Activated B cell treated with CpG ODN at 0.5 μM for 24 hours (primary cell): Measurements from ENCODE around the gene EPS15. TPM values are rescaled to one million over a fixed set of nuclear protein-coding genes. Genes with fewer than 3 reads are reported as not detected.

Source experiments
- ATAC-seq: fragments of 200-7000 bp; cut with Tn5 transposase; one replicate; pipeline ENCODE4 v1.10.0; 2021; ENCODE audit warnings: low read depth, mild to moderate bottlenecking, moderate library complexity
- CTCF ChIA-PET: fragments of 350-600 bp; sonication (Branson Sonifier 250); formaldehyde crosslinking; loops from one replicate; lab custom pipeline; 2021; ENCODE audit warnings: antibody characterized with exemption; lab: Charles Lee
- POLR2A ChIA-PET: fragments of 350-600 bp; sonication (Branson Sonifier 250); formaldehyde crosslinking; loops from one replicate; lab custom pipeline; 2021; ENCODE audit warnings: antibody characterized with exemption; lab: Charles Lee
- DNase-seq: peaks from one replicate; pipeline ENCODE4 v3.0.0; 2022
- H3K27ac Mint-ChIP-seq: one replicate; pipeline ENCODE4 v1.8.0; 2020; ENCODE audit warnings: mixed read lengths
- H3K27me3 Mint-ChIP-seq: one replicate; pipeline ENCODE4 v1.8.0; 2021; ENCODE audit warnings: mixed read lengths
- H3K36me3 Mint-ChIP-seq: one replicate; pipeline ENCODE4 v1.8.0; 2021; ENCODE audit warnings: low read depth, mixed read lengths
- H3K4me1 Mint-ChIP-seq: one replicate; pipeline ENCODE4 v1.8.0; 2021; ENCODE audit warnings: mixed read lengths
- H3K4me3 Mint-ChIP-seq: one replicate; pipeline ENCODE4 v1.8.0; 2020; ENCODE audit warnings: mild to moderate bottlenecking, mixed read lengths
- H3K9me3 Mint-ChIP-seq: one replicate; pipeline ENCODE4 v1.8.0; 2020; ENCODE audit warnings: mixed read lengths
- intact Hi-C: fragments of 100-400 bp; cut with micrococcal nuclease; formaldehyde crosslinking; loops from one replicate; pipeline ENCODE4 v1.15.1; 2024
- total RNA-seq: library from RNA; stranded (reverse); gene quantifications from 2 replicates; pipeline ENCODE4 v1.2.3, GENCODE V29; 2022
- TF ChIP-seq, protein P1 (sequence below): fragments of 200-600 bp; IDR thresholded peaks from one replicate; pipeline ENCODE4 v1.8.0; 2022; ENCODE audit warnings: antibody characterized with exemption, mild to moderate bottlenecking

Gene EPS15
- total RNA-seq, 1 donor from 2014 or later = 150 TPM

DNA sequence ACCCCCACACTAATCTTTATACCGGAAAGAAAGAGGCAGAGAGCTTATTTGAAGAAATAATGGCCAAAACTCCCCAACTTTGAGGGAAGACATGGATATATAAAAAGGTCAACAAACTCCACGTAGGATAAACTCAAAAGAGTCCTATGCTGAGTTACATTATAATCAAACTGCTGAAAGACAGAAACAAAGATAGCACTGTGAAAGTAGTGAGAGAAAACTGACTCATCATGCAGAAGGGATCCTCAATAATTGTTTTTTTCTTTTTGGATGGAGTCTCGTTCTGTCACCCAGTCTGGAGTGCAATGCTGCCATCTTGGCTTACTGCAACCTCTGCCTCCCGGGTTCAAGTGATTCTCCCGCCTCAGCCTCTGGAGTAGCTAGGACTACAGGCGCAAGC is 140.2 kb downstream of the EPS15 start:
- Mint-ChIP-seq H3K27me3 (no peaks in the 10 kb centered on the region), H3K27ac (no peak overlapping the region), H3K36me3 (peaks cover 79% of the 10 kb centered on the region), H3K9me3 (peaks cover 6% of the 10 kb centered on the region), H3K4me1 (no peaks in the 10 kb centered on the region), H3K4me3 (no peak overlapping the region)
- DNase-seq = no peak
- intact Hi-C loops = no loop called here
- CTCF ChIA-PET = no interaction called here
- POLR2A ChIA-PET = no interaction called here
- no peak for ATAC-seq
- TF ChIP-seq, protein P1, sequence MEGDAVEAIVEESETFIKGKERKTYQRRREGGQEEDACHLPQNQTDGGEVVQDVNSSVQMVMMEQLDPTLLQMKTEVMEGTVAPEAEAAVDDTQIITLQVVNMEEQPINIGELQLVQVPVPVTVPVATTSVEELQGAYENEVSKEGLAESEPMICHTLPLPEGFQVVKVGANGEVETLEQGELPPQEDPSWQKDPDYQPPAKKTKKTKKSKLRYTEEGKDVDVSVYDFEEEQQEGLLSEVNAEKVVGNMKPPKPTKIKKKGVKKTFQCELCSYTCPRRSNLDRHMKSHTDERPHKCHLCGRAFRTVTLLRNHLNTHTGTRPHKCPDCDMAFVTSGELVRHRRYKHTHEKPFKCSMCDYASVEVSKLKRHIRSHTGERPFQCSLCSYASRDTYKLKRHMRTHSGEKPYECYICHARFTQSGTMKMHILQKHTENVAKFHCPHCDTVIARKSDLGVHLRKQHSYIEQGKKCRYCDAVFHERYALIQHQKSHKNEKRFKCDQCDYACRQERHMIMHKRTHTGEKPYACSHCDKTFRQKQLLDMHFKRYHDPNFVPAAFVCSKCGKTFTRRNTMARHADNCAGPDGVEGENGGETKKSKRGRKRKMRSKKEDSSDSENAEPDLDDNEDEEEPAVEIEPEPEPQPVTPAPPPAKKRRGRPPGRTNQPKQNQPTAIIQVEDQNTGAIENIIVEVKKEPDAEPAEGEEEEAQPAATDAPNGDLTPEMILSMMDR = no peak

DNA sequence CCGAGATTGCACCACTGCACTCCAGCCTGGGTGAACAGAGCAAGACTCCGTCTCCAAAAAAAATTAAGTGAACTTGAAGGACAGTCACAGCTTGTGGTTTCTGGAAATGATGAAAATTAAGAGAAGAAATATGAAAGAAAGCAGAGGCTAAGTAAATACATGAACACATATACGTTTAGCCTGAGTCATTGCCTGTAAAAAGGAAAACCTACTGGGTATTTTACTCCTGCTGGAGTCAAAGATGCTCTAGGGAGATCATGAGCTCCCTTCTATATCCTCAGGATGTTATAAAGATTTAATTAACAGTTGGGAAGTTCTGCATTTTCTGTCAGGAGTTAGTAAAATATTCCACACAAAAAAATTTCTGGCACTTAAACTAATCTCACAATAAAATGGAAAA is 145.2 kb downstream of the EPS15 start:
- Mint-ChIP-seq H3K27me3 (no peaks in the 10 kb centered on the region), H3K36me3 (peaks cover 64% of the 10 kb centered on the region), H3K4me3 (no peak overlapping the region), H3K9me3 (no peaks in the 10 kb centered on the region), H3K4me1 (no peaks in the 10 kb centered on the region), H3K27ac (no peak overlapping the region)
- intact Hi-C loops = no loop called here
- no peak for DNase-seq
- ATAC-seq = no peak
- TF ChIP-seq, protein P1 = no peak
- ChIA-PET CTCF (no interaction called here), POLR2A (no interaction called here)

DNA sequence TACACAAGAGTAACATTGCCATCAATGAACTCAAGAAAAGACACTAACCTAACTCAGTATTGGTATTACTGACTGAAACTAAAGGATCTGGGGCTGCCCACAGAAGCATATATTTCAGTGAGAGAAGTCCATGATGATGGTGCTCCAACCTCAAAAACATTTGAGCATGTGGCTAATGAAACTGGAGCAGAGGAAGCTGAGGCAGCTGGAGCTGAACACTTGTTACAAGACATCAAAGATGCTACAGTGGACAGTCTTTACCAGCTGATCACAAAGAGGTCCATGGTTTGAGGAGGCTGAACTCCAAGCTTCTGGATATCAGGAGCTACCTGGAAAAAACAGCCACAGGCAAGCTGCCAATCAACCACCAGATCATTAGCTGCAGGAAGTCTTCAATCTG is 146.5 kb downstream of the EPS15 start:
- ATAC-seq = no peak
- Mint-ChIP-seq H3K27me3 (no peaks in the 10 kb centered on the region), H3K36me3 (peaks cover 57% of the 10 kb centered on the region), H3K9me3 (no peaks in the 10 kb centered on the region), H3K4me1 (no peaks in the 10 kb centered on the region), H3K4me3 (no peak overlapping the region), H3K27ac (no peak overlapping the region)
- intact Hi-C loops = no loop called here
- TF ChIP-seq, protein P1 = no peak
- DNase-seq = no peak
- ChIA-PET POLR2A (interaction anchor here (0.6 kb wide), 1 partner anchor 119 kb away, joined by 4 read pairs; no protein-coding TSS in a partner anchor), CTCF (no interaction called here)

DNA sequence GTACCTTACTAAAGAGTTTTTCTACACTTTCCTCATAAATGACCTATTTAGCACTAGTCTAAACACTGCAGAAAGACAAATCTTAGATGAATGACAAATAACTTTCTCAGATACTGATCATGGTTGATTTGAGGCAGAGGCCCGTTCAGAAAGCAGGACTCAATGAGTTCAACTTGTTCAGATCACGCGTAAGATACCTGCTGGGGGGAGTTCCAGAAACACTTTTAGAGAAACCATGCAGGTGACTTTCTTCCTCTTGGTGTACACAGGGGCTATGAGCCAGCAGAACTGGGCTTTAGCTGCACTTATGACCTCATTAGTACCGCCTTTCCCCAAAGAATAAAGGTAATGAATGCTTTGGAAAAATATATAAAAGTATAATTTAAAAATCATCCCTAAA is 149.9 kb downstream of the EPS15 start:
- DNase-seq = no peak
- intact Hi-C loops = no loop called here
- TF ChIP-seq, protein P1 = no peak
- Mint-ChIP-seq H3K36me3 (peaks cover 59% of the 10 kb centered on the region), H3K4me3 (no peak overlapping the region), H3K9me3 (no peaks in the 10 kb centered on the region), H3K27ac (no peak overlapping the region), H3K27me3 (no peaks in the 10 kb centered on the region), H3K4me1 (no peaks in the 10 kb centered on the region)
- ChIA-PET POLR2A (interaction anchor here (0.7 kb wide), 1 partner anchor 14 kb away, joined by 6 read pairs; no protein-coding TSS in a partner anchor), CTCF (no interaction called here)
- ATAC-seq = no peak

DNA sequence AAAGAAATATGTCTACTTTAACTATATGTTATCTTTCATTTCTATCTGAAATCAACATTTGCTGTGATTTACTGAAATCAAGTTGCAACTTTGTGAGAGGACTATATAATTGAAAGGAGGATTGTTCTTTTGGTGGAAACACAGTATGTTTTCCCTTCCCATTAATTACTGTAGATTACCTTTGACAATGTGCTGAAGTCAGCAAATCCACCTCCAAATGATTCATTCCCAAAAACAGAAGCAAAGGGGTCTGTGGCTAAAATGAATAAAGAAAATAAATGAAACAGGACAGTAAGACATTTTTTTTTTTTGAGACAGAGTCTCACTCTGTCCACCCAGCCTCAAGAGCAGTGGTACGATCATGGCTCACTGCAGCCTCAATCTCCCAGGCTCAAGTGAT is 153.3 kb downstream of the EPS15 start:
- POLR2A ChIA-PET = no interaction called here
- CTCF ChIA-PET = no interaction called here
- Mint-ChIP-seq H3K4me3 (no peak overlapping the region), H3K36me3 (peaks cover 62% of the 10 kb centered on the region), H3K27ac (no peak overlapping the region), H3K4me1 (no peaks in the 10 kb centered on the region), H3K27me3 (no peaks in the 10 kb centered on the region), H3K9me3 (no peaks in the 10 kb centered on the region)
- intact Hi-C loops = no loop called here
- TF ChIP-seq, protein P1 = no peak
- no peak for ATAC-seq
- no peak for DNase-seq
